Osteocyte (in vitro differentiated cells): ENCODE measurements around the gene TP73. TPM values are rescaled to one million over a fixed set of nuclear protein-coding genes. Genes with fewer than 3 reads are reported as not detected.

Experiments used
- DNase-seq: peaks from one replicate; pipeline ENCODE4 v3.0.0; 2021; ENCODE audit warnings: mixed read lengths; ENCODE audit not compliant: unreplicated experiment; ENCODE audit errors: extremely low spot score
- H3K27ac Mint-ChIP-seq: one replicate; pipeline ENCODE4 v1.8.0; 2021; ENCODE audit warnings: mild to moderate bottlenecking, mixed read lengths; ENCODE audit not compliant: unreplicated experiment
- H3K27me3 Mint-ChIP-seq: one replicate; pipeline ENCODE4 v1.8.0; 2021; ENCODE audit warnings: mixed read lengths; ENCODE audit not compliant: unreplicated experiment
- H3K36me3 Mint-ChIP-seq: one replicate; pipeline ENCODE4 v1.8.0; 2021; ENCODE audit warnings: mixed read lengths; ENCODE audit not compliant: unreplicated experiment
- H3K4me1 Mint-ChIP-seq: one replicate; pipeline ENCODE4 v1.8.0; 2021; ENCODE audit warnings: mixed read lengths; ENCODE audit not compliant: unreplicated experiment
- H3K4me3 Mint-ChIP-seq: one replicate; pipeline ENCODE4 v1.8.0; 2021; ENCODE audit warnings: mild to moderate bottlenecking, moderate library complexity, mixed read lengths; ENCODE audit not compliant: unreplicated experiment
- H3K9me3 Mint-ChIP-seq: one replicate; pipeline ENCODE4 v1.8.0; 2021; ENCODE audit warnings: mixed read lengths; ENCODE audit not compliant: unreplicated experiment
- total RNA-seq: library from RNA; stranded (reverse); gene quantifications from 2 replicates; pipeline ENCODE4 v1.2.1, GENCODE V29; 2021
- TF ChIP-seq, protein P1 (sequence below): fragments of 200-600 bp; sonication (generic); IDR thresholded peaks from 2 replicates; pipeline ENCODE4 v1.5.0; 2021; ENCODE audit warnings: antibody characterized with exemption, mild to moderate bottlenecking, moderate library complexity

Gene TP73
- total RNA-seq, 1 donor from 2014 or later = 0.24 TPM

DNA sequence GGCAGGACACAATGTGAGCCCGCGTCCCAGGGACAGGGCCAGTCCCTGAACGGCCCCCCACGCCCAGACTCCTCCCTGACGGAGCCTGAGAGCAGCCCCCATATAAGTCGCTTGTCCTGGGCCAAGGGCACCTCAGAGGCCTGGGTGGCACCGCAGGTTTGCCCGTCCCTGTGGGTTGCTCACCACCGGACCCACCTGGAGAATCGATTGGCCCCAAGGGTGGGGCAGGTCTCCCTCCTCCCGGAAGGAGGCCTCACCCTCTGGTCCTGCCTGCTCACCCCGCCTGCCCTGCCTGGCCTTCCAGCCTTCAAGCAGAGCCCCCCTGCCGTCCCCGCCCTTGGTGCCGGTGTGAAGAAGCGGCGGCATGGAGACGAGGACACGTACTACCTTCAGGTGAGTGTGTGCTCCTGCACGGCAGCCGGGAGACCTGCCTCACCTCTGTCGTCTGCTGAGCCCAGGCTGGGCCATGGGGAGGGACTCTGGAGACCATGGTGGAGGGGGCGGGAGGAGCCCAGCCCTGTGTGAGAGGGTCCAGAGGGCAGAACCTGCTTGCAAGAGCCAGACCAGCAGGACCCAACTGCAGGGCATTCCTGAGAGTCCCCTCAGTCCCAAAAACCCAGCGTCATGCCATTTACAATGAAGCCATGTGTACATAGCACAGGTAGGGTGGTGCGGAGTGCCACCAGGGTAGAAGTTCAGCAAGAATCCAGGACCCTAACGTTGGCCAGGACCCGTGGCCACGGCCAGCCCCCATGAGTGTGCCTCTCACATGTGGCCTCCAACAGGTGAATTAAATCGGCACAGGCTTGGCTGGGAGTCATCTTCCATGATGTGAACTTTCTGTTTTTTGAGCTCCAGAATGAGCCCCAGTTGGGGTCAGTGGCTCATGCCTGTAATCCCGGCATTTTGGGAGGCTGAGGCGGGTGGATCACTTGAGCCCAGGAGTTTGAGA, 75.8 kb downstream of the TP73 start:
- Mint-ChIP-seq H3K4me3 (no peak overlapping the region), H3K4me1 (peaks cover 6% of the 10 kb centered on the region), H3K9me3 (no peaks in the 10 kb centered on the region), H3K27me3 (no peaks in the 10 kb centered on the region), H3K36me3 (no peaks in the 10 kb centered on the region), H3K27ac (no peak overlapping the region)
- no peak for DNase-seq
- TF ChIP-seq, protein P1, sequence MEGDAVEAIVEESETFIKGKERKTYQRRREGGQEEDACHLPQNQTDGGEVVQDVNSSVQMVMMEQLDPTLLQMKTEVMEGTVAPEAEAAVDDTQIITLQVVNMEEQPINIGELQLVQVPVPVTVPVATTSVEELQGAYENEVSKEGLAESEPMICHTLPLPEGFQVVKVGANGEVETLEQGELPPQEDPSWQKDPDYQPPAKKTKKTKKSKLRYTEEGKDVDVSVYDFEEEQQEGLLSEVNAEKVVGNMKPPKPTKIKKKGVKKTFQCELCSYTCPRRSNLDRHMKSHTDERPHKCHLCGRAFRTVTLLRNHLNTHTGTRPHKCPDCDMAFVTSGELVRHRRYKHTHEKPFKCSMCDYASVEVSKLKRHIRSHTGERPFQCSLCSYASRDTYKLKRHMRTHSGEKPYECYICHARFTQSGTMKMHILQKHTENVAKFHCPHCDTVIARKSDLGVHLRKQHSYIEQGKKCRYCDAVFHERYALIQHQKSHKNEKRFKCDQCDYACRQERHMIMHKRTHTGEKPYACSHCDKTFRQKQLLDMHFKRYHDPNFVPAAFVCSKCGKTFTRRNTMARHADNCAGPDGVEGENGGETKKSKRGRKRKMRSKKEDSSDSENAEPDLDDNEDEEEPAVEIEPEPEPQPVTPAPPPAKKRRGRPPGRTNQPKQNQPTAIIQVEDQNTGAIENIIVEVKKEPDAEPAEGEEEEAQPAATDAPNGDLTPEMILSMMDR = no peak

DNA sequence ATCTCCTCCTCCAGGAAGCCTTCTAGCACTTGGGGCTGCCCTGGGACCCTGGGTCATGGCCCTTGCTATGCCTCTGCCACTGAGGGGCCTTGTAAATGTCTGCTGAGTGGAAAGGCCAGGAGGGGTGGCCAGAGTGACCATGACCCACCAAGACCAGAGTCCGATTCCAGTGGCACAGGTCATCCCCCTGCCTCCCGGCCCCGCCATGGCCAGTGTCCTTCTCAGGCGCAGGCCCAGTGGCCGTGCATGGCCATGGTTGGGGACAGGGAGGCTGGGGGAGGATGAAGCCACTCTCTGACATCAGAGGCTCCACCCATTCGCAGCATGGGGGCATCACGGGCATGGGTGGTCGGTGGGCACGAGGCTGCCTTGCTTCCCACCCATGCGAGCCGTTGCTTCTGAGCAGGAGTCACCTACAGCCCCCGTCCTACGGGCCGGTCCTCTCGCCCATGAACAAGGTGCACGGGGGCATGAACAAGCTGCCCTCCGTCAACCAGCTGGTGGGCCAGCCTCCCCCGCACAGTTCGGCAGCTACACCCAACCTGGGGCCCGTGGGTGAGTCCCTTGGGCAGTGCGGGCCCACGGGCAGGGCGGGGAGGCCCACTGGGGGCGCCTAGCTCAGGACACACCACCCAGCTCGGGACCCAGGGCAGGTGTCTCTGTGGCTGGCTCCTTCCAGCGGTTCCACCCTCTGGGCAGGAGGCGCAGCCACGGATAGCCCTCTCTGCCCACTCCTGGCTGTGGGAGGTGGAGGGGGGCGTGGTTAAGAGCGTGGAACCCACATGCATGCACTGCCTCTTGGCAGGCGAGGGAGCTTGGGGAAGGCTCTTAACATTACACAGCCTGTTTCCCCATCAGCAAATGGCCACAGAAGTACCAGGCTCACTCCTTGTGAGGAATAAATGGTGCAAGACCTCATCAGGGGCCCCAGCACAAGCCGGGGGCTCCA, 77.6 kb downstream of the TP73 start:
- H3K27ac Mint-ChIP-seq = no peak overlapping the region
- no peaks in the 10 kb centered on the region for H3K27me3 Mint-ChIP-seq
- H3K4me1 Mint-ChIP-seq = peaks cover 4% of the 10 kb centered on the region
- no peak for DNase-seq
- H3K36me3 Mint-ChIP-seq = no peaks in the 10 kb centered on the region
- no peaks in the 10 kb centered on the region for H3K9me3 Mint-ChIP-seq
- no peak overlapping the region for H3K4me3 Mint-ChIP-seq
- TF ChIP-seq, protein P1 = no peak

DNA sequence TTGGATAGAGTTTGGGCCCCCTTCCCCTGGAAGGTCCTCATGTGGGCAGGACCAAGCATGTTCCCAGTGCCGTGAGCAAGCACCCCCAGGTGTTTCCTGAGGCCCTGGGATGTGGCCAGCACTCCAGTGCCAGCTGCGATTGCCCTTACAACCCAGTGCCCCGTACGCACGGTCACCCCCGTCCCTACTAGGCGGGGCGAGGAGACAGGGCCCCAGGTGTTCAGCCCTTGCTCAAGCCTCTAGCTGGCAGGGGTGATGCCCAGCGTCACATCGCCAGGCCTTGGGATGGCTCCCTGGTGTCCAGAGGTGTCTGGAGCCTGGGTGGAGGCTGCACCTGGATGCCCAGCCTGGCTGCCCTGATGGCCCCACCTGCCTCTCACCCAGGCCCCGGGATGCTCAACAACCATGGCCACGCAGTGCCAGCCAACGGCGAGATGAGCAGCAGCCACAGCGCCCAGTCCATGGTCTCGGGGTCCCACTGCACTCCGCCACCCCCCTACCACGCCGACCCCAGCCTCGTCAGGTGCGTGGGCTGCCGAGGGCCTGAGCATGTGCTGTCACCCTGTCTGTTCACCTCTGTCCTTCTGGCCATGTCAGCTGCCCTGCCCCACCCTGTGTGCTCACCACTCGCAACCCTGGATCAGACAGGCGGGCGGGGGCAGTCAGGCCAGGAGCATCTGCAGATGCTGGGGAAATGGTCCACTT, 78.4 kb downstream of the TP73 start:
- H3K27ac Mint-ChIP-seq = no peak overlapping the region
- TF ChIP-seq, protein P1 = no peak
- DNase-seq = no peak

DNA sequence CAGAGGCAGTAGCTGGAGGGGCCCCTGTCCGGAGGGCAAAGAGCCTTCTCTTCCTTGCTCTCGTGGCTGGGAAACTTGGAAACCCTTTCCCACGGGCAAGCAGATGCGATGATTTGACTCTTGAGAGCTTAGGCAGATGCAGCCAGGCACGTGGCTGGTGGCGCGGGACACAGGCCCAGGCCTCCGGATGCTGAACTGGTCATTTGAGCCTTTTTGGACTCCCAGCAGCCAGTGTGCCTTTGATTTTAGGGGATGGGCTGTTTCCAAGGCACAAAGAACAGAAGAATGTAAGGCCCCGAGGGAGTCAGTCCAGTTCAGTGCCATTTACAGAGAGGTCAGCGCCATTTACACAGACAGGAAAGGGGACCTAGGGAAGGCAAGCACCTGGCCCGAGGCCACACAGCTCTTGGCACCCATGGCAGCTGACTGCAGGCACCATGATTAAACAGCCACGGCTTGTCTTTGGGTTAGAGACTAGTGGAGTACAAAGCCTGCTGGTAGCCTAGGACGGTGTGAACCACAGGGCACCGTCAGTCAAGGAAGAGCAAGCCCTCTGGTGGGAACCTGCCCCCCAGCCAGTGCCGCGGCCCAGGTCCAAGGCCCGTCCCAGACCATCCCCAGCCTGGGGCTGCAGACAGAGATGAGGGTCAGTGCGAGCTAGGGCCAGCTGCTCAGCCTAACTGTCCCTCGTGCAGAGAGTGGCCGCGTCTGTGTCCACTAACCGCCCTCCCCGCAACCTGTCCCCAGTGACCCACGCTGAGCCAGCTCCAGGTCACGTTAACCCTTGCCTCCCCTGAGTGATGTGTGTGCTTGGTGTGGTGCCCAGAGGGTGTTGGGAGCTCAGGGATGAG, 79.5 kb downstream of the TP73 start:
- TF ChIP-seq, protein P1 = no peak
- peaks cover 3% of the 10 kb centered on the region for H3K36me3 Mint-ChIP-seq
- no peak for DNase-seq
- H3K4me3 Mint-ChIP-seq = no peak overlapping the region
- H3K4me1 Mint-ChIP-seq = peaks cover 18% of the 10 kb centered on the region
- H3K27ac Mint-ChIP-seq = no peak overlapping the region
- H3K9me3 Mint-ChIP-seq = no peaks in the 10 kb centered on the region
- no peaks in the 10 kb centered on the region for H3K27me3 Mint-ChIP-seq

More for the DNA sequence above, 78.4 kb downstream of the TP73 start:
- H3K4me1 Mint-ChIP-seq = peaks cover 7% of the 10 kb centered on the region
- no peaks in the 10 kb centered on the region for H3K9me3 Mint-ChIP-seq
- H3K27me3 Mint-ChIP-seq = no peaks in the 10 kb centered on the region
- H3K36me3 Mint-ChIP-seq = no peaks in the 10 kb centered on the region
- no peak overlapping the region for H3K4me3 Mint-ChIP-seq
